D721Med (cell line): ENCODE measurements around the gene ASCL5.
A peak's percentile ranks its signal among the peaks of the same experiment; 100 is the strongest.

ENCODE experiments used
- DNase-seq: peaks from one replicate; pipeline ENCODE4 v3.0.0; 2011; ENCODE audit warnings: low spot score; ENCODE audit not compliant: insufficient read length
- FAIRE-seq: peaks from 2 replicates; lab custom pipeline; 2011; peaks lifted over from hg19 to GRCh38; lab: Jason Lieb, UNC
- TF ChIP-seq, protein P1 (sequence below): IDR thresholded peaks from 2 replicates; pipeline ENCODE4 v1.5.1; 2012; ENCODE audit warnings: mild to moderate bottlenecking, control low read depth; ENCODE audit not compliant: insufficient read depth; ENCODE audit errors: missing control alignments

Gene ASCL5

DNA sequence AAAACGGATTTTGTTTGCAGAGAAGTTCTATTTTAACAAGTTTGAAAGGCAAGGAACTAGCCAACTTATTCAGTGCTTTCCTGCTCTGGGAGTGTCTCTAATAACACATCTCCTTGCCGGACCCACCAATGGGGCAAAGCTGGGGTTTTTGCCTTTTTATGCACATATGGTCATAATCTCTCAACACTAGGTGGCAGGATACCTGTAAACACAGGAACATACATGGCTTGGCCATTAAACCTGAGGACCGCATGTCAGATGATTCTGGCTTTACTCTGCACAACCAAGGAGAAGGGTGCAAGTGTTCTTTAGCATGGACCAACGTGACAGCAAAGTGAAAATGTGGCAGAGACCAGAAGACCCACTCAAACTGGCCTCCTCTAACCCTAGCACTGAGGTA is 22.4 kb upstream of the ASCL5 start:
- TF ChIP-seq, protein P1, sequence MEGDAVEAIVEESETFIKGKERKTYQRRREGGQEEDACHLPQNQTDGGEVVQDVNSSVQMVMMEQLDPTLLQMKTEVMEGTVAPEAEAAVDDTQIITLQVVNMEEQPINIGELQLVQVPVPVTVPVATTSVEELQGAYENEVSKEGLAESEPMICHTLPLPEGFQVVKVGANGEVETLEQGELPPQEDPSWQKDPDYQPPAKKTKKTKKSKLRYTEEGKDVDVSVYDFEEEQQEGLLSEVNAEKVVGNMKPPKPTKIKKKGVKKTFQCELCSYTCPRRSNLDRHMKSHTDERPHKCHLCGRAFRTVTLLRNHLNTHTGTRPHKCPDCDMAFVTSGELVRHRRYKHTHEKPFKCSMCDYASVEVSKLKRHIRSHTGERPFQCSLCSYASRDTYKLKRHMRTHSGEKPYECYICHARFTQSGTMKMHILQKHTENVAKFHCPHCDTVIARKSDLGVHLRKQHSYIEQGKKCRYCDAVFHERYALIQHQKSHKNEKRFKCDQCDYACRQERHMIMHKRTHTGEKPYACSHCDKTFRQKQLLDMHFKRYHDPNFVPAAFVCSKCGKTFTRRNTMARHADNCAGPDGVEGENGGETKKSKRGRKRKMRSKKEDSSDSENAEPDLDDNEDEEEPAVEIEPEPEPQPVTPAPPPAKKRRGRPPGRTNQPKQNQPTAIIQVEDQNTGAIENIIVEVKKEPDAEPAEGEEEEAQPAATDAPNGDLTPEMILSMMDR = peak; percentile 47
- FAIRE-seq = no peak
- DNase-seq = no peak

DNA sequence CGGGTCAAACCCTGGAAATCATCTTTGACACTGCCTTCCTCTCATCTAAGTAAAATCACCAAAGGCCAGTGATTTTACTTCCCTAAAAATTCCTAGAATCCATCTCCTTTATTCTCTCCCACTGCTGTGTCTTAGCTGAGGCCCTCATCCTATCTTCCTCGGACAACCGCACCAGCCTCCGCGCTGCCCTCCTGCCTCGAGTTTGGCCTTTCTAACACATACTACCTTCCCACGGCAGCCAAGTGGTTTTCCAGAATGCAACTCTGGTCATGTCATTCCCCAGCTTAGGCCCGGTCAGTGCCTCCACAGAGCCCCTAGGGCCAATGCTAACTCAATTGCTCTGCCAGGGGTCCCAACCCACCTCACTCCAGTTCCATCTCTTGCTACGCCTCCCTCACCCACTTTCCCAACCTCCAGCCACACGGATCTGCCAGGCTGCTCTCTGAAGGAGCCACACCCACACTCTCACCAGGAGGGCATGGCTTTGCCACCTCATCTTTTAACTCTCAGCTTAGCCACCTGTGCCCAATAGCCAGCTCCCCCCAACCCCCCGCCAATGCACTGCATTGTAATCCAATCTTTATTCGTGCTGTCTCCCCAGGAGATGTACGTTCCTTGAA is 20.5 kb upstream of the ASCL5 start:
- no peak for DNase-seq
- no peak for FAIRE-seq
- TF ChIP-seq, protein P1 = no peak

DNA sequence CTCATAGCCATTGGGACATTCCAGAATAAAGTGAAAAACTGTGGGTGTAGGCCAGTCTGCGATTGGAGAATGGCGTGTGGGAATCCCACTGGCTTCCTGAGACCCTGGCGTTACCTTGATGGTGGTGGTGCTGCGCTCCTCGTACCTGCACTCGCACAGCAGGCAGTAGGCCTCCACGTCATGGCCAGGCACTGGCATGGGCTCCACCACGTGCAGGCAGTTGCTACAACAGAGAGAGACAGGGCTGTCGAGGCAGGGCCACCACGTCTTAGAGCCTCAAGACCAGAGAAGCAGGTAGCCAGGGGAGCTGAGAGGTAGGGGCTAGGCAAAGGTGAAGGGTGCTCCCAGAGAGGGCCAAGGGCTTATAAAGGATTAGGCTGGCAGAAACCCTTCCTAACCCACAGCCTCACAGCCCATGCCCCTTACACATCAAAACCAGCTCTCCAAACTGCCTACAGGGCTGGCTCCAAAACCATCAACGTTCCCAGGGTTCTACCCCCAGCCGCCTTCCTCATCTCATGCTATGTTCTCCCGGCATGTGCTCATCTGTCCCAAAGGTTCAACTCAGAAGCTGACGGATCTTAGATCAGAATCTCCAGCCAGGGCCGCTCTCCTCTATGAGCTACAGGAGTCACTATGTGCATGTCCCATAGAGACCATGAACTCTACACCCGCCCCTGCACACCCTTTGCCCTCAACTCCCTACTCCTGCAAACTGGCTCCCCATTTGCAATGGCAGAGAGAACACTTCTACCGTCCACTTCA is 19.8 kb upstream of the ASCL5 start:
- FAIRE-seq (no peak), DNase-seq (no peak)
- TF ChIP-seq, protein P1 = no peak

DNA sequence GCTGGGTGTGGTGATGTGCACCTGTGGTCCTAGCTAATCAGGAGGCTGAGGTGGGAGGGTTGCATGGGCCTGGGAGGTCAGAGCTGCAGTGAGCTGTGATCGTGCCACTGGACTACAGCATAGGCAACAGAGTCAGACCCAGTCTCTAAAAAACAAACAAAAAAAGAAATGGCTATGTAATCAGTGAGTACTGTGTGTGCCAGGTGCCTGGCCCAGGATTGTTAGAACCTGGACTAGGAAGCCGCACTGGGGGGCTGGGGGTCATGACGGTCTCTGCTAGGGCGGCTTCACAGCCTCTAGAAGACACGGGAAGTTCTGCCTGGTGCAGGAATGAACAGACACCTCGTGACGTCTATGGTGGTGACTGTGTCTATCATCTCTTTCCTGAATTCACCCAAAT is 18.8 kb upstream of the ASCL5 start:
- TF ChIP-seq, protein P1 = no peak
- no peak for FAIRE-seq
- no peak for DNase-seq

DNA sequence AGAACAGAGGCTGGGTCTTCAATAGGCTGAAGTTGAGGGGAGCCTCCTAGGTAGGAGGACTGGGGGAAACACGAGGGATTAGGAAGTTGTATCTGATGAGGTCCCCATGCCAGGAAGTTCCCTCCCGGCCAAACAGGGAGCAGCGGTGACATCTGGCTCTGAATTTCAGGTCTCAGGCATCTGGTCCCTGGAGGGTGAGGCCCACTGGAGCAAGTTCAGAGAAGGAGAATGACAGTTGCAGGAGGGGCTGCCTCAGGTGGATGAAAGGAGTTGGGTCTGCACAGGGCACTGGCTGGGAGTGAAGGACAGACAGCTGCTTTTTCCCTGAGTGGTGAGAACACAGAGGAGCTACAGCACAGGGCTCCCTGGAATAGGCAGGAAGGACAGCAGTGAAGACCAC is 18.1 kb upstream of the ASCL5 start:
- TF ChIP-seq, protein P1 = no peak
- no peak for FAIRE-seq
- no peak for DNase-seq

DNA sequence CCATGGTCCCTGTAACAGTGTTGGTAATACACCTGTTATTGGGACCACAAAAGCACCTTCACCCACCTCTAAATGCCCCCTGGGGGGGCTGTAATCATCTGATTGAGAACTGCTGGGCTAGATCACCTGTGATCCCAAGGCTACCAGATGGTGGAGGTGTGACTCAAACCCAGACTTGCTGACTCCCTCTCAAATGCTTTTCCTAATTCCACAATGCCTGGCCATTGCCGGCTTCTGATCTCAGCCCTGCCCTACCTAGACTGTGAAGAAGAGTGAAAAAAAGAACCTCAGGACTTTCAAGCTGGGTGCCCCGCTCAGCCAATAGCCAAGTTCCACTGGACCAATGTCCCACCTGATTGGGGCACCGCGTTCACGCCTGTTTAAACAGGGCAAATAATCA is 17.7 kb upstream of the ASCL5 start:
- no peak for DNase-seq
- FAIRE-seq = no peak
- TF ChIP-seq, protein P1 = no peak
